ENCODE results near the gene RPL22.

Gene RPL22

DNA sequence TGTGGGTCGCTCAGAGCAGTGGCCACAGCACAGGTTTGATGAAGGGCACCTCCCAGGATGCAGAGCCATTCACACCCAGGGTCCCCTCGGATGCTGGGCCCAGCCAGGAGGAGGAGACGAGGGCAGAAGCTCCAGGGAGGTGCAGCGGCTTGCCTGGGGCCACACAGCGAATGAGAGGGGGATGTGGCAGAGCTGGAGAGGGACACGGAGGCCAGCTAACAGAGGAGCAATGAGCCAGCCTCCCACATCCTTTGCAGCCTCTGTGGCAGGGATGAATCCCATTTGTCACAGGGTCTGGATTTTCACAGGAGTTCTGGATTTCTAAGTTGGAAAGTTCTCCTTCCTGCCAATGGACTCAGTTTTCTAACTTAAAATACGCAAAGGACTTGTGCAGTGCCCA lies 55.2 kb downstream of the RPL22 start:
- no peaks in the 10 kb centered on the region for H3K36me3 ChIP-seq (ENCODE audit: control insufficient read depth in 2 of 2, insufficient read depth in 2 of 2, low read length in 2 of 2)
- H3K4me1 ChIP-seq (ENCODE audit: control insufficient read depth in 2 of 2, insufficient read depth in 2 of 2, low read length in 2 of 2): no peaks in the 10 kb centered on the region
- no peak overlapping the region for H3K9ac ChIP-seq (ENCODE audit: low read depth in 1 of 2, low read length in 2 of 2)
- no peaks in the 10 kb centered on the region for H3K9me3 ChIP-seq (ENCODE audit: control insufficient read depth in 2 of 2, low read length in 2 of 2)
- H3K4me3 ChIP-seq (ENCODE audit: low read length in 2 of 2): no peak overlapping the region
- H3K27me3 ChIP-seq (ENCODE audit: control insufficient read depth in 2 of 2, insufficient read depth in 2 of 2, low read length in 2 of 2): peaks cover 0 to 6% of the 10 kb centered on the region in 2 donors
- H3K27ac ChIP-seq (ENCODE audit: low read depth in 2 of 2, low read length in 2 of 2): no peak overlapping the region

DNA sequence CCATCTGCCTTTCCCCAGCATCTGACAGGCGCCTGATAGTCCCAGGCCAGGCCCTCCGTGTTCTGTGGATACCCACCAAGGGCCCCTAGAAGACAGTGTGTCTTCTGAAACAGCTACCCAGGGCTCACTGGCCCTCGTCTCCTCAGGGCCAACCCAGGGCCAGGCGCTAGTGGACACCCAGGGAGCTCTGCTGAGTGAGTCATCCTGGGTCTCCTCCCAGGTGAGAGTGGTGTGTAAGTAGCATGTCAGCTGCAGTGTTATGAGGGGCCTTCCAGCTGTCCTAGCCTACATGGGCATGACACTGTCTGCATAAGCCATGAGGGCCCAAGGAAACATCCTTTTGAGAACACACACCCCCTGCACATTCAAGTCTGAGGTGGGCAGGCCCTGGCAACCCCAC lies 56.0 kb downstream of the RPL22 start:
- H3K27me3 ChIP-seq (ENCODE audit: control insufficient read depth in 2 of 2, insufficient read depth in 2 of 2, low read length in 2 of 2): peaks cover 0 to 5% of the 10 kb centered on the region in 2 donors
- H3K4me1 ChIP-seq (ENCODE audit: control insufficient read depth in 2 of 2, insufficient read depth in 2 of 2, low read length in 2 of 2): no peaks in the 10 kb centered on the region
- H3K4me3 ChIP-seq (ENCODE audit: low read length in 2 of 2): no peak overlapping the region
- no peaks in the 10 kb centered on the region for H3K9me3 ChIP-seq (ENCODE audit: control insufficient read depth in 2 of 2, low read length in 2 of 2)
- no peaks in the 10 kb centered on the region for H3K36me3 ChIP-seq (ENCODE audit: control insufficient read depth in 2 of 2, insufficient read depth in 2 of 2, low read length in 2 of 2)
- H3K27ac ChIP-seq (ENCODE audit: low read depth in 2 of 2, low read length in 2 of 2): no peak overlapping the region
- H3K9ac ChIP-seq (ENCODE audit: low read depth in 1 of 2, low read length in 2 of 2): no peak overlapping the region

DNA sequence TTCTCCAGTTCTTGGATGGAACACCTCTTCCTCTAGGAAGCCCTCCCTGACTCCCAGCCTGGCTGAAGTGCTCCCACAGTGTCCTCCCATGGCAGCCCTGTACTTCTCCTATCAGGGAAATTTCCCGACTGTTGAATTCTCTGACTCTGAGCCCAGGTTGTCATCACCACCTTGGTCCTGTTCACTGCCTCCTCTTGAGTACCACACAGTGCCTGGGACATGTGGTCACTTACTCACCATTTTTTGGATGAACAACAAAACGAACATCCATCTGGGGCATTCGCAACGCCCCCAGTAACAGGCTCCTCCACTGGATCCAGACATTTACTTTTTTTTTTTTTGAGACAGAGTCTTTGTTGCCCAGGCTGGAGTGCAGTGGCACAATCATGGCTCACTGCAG lies 56.7 kb downstream of the RPL22 start:
- Histone ChIP-seq H3K4me1 (ENCODE audit: control insufficient read depth in 2 of 2, insufficient read depth in 2 of 2, low read length in 2 of 2) (no peaks in the 10 kb centered on the region), H3K9ac (ENCODE audit: low read depth in 1 of 2, low read length in 2 of 2) (no peak overlapping the region), H3K27ac (ENCODE audit: low read depth in 2 of 2, low read length in 2 of 2) (no peak overlapping the region)

DNA sequence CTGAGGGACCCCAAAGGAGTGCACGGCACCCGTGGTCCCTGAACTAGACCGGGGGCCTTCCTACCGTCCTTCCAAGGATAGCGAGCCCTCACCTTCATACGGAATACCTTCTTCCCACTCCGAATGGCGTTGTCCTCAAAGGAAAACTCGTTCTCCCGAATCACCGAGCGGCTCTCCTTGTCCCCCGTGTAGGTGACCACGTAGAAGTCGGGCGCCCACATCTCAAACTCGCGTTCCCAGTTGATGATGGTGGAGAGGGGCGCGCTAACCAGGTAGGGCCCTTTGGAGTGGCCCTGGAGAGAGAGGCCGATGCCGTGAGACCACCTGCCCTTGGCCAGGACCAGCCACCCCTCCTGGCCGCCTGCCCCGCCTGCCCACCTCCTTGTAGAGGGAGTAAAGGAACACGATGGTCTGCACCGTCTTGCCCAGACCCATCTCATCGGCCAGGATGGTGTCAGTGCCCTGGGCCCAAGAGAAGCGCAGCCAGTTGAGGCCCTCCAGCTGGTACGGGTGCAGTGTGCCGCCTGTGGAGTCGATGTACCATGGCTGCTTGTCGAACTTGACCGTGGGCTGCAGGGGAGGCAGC lies 57.3 kb downstream of the RPL22 start:
- Histone ChIP-seq H3K9ac (ENCODE audit: low read depth in 1 of 2, low read length in 2 of 2) (no peak overlapping the region), H3K36me3 (ENCODE audit: control insufficient read depth in 2 of 2, insufficient read depth in 2 of 2, low read length in 2 of 2) (no peaks in the 10 kb centered on the region), H3K4me3 (ENCODE audit: low read length in 2 of 2) (no peak overlapping the region), H3K27ac (ENCODE audit: low read depth in 2 of 2, low read length in 2 of 2) (no peak overlapping the region), H3K9me3 (ENCODE audit: control insufficient read depth in 2 of 2, low read length in 2 of 2) (no peaks in the 10 kb centered on the region), H3K27me3 (ENCODE audit: control insufficient read depth in 2 of 2, insufficient read depth in 2 of 2, low read length in 2 of 2) (no peaks in the 10 kb centered on the region), H3K4me1 (ENCODE audit: control insufficient read depth in 2 of 2, insufficient read depth in 2 of 2, low read length in 2 of 2) (no peaks in the 10 kb centered on the region)

More for the DNA sequence above, 56.7 kb downstream of the RPL22 start:
- no peaks in the 10 kb centered on the region for H3K36me3 ChIP-seq (ENCODE audit: control insufficient read depth in 2 of 2, insufficient read depth in 2 of 2, low read length in 2 of 2)
- no peak overlapping the region for H3K4me3 ChIP-seq (ENCODE audit: low read length in 2 of 2)
- H3K27me3 ChIP-seq (ENCODE audit: control insufficient read depth in 2 of 2, insufficient read depth in 2 of 2, low read length in 2 of 2): peaks cover 0 to 3% of the 10 kb centered on the region in 2 donors
- no peaks in the 10 kb centered on the region for H3K9me3 ChIP-seq (ENCODE audit: control insufficient read depth in 2 of 2, low read length in 2 of 2)

DNA sequence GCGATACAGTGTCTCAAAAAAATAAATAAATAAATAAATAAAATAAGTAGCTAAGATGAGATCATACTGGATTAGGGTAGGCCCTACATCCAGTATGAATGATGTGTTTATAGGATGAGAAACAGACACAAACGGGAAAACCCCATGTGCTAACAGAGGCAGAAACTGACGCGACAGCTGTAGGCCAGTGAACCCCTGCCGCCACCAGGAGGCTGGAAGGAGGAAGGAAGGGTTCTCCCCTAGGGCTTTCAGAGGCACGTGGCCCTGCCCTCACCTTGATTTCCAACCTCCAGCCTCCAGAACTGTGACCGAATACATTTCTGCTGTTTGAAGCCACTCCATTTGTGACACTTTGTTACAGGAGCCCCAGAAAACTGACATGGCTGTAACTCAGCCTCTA lies 57.8 kb downstream of the RPL22 start:
- no peaks in the 10 kb centered on the region for H3K36me3 ChIP-seq (ENCODE audit: control insufficient read depth in 2 of 2, insufficient read depth in 2 of 2, low read length in 2 of 2)
- no peaks in the 10 kb centered on the region for H3K27me3 ChIP-seq (ENCODE audit: control insufficient read depth in 2 of 2, insufficient read depth in 2 of 2, low read length in 2 of 2)
- H3K4me3 ChIP-seq (ENCODE audit: low read length in 2 of 2): no peak overlapping the region
- H3K9me3 ChIP-seq (ENCODE audit: control insufficient read depth in 2 of 2, low read length in 2 of 2): no peaks in the 10 kb centered on the region
- no peaks in the 10 kb centered on the region for H3K4me1 ChIP-seq (ENCODE audit: control insufficient read depth in 2 of 2, insufficient read depth in 2 of 2, low read length in 2 of 2)
- no peak overlapping the region for H3K9ac ChIP-seq (ENCODE audit: low read depth in 1 of 2, low read length in 2 of 2)
- H3K27ac ChIP-seq (ENCODE audit: low read depth in 2 of 2, low read length in 2 of 2): no peak overlapping the region

DNA sequence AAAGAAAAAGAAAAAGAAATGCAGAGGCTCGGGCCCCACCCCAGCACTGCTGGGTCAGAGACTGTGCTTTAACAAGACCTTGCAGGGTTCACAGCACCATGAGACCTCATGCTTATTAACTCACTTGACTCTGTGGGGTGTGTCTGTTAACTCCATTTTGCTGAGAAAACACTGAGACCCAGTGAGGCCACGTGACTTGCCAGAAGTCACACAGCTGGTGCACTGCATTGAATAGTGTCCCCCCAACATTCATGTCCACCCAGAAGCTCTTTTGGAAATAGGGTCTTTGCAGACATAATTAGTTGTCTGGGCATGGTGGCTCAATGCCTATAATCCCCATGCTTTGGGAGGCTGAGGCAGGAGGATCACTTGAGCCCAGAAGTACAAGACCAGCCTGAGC lies 59.0 kb downstream of the RPL22 start:
- no peaks in the 10 kb centered on the region for H3K9me3 ChIP-seq (ENCODE audit: control insufficient read depth in 2 of 2, low read length in 2 of 2)
- no peaks in the 10 kb centered on the region for H3K4me1 ChIP-seq (ENCODE audit: control insufficient read depth in 2 of 2, insufficient read depth in 2 of 2, low read length in 2 of 2)
- no peak overlapping the region for H3K4me3 ChIP-seq (ENCODE audit: low read length in 2 of 2)
- no peaks in the 10 kb centered on the region for H3K36me3 ChIP-seq (ENCODE audit: control insufficient read depth in 2 of 2, insufficient read depth in 2 of 2, low read length in 2 of 2)
- no peak overlapping the region for H3K9ac ChIP-seq (ENCODE audit: low read depth in 1 of 2, low read length in 2 of 2)
- no peak overlapping the region for H3K27ac ChIP-seq (ENCODE audit: low read depth in 2 of 2, low read length in 2 of 2)
- no peaks in the 10 kb centered on the region for H3K27me3 ChIP-seq (ENCODE audit: control insufficient read depth in 2 of 2, insufficient read depth in 2 of 2, low read length in 2 of 2)

DNA sequence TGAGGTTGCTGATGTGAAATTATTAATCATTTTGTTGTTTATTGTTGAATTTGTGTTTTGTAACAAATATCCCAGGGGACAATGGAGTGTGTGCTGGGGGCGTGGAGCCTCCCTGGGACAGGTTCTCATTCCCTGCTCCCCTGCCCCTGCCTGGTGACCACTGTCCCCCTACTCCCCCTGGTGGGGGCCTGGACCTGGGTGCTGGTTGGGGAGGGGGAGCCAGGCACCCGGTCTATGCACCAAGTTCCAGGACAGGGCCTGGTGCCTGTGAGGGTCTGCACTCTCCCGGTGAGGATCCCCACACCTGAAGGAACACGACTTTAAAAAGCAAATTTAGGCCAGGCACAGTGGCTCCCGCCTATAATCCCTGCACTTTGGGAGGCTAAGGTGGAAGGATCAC lies 61.6 kb downstream of the RPL22 start:
- Histone ChIP-seq H3K9ac (ENCODE audit: low read depth in 1 of 2, low read length in 2 of 2) (no peak overlapping the region), H3K36me3 (ENCODE audit: control insufficient read depth in 2 of 2, insufficient read depth in 2 of 2, low read length in 2 of 2) (no peaks in the 10 kb centered on the region), H3K4me1 (ENCODE audit: control insufficient read depth in 2 of 2, insufficient read depth in 2 of 2, low read length in 2 of 2) (no peaks in the 10 kb centered on the region), H3K4me3 (ENCODE audit: low read length in 2 of 2) (no peak overlapping the region), H3K27ac (ENCODE audit: low read depth in 2 of 2, low read length in 2 of 2) (no peak overlapping the region), H3K9me3 (ENCODE audit: control insufficient read depth in 2 of 2, low read length in 2 of 2) (no peaks in the 10 kb centered on the region), H3K27me3 (ENCODE audit: control insufficient read depth in 2 of 2, insufficient read depth in 2 of 2, low read length in 2 of 2) (no peaks in the 10 kb centered on the region)

DNA sequence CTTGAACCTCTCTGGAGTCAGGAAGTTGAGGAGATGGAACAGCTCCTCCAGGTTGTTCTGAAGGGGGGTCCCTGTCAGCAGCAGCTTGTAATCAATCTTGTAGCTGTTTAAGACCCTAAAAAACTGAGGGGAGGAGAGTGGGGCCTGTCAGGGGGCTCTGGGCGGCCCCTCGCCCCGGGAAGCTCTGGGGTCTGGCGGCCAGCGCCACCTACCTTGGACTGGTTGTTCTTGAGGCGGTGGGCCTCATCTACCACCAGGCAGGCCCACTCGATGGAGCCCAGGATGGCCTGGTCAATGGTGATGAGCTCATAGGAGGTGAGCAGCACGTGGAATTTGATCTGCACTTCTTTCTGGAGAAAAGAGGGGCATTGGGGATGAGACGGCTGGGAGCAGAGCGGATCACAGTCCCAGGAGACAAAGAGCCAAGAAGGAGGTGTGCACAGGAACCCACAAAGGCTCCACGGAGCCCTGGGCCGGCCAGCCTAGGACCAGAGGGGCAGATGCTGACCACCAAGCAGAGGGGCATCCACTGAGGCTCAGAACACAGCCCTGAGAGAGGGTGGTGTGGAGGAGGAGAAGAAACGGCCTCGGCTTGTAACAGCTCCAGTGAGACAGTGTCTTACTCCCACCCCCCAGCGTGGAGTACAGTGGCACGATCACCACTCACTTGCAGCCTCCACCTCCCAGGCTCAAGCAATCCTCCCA lies 62.7 kb downstream of the RPL22 start:
- no peaks in the 10 kb centered on the region for H3K9me3 ChIP-seq (ENCODE audit: control insufficient read depth in 2 of 2, low read length in 2 of 2)
- H3K4me1 ChIP-seq (ENCODE audit: control insufficient read depth in 2 of 2, insufficient read depth in 2 of 2, low read length in 2 of 2): no peaks in the 10 kb centered on the region
- H3K9ac ChIP-seq (ENCODE audit: low read depth in 1 of 2, low read length in 2 of 2): no peak overlapping the region
- H3K27me3 ChIP-seq (ENCODE audit: control insufficient read depth in 2 of 2, insufficient read depth in 2 of 2, low read length in 2 of 2): no peaks in the 10 kb centered on the region
- no peaks in the 10 kb centered on the region for H3K36me3 ChIP-seq (ENCODE audit: control insufficient read depth in 2 of 2, insufficient read depth in 2 of 2, low read length in 2 of 2)
- no peak overlapping the region for H3K27ac ChIP-seq (ENCODE audit: low read depth in 2 of 2, low read length in 2 of 2)
- no peak overlapping the region for H3K4me3 ChIP-seq (ENCODE audit: low read length in 2 of 2)

Data from mucosa of rectum (tissue), 2 donors.